ACC112 (cell line): Measurements from ENCODE around the gene TBX20.
"Not testable (repeated sequence)": the region's sequence is repeated elsewhere in the genome, so short reads cannot be mapped to it uniquely, and the experiment has no call there.

Source experiments
- H2AFZ ChIP-seq: fragments of 200-600 bp; sonication (generic); one replicate; pipeline ENCODE4 v1.6.0; 2017; ENCODE audit warnings: antibody characterized with exemption, low read length; ENCODE audit not compliant: unreplicated experiment
- H3K27ac ChIP-seq: fragments of 200-600 bp; sonication (generic); 2 replicates; pipeline ENCODE4 v1.5.1; 2014; ENCODE audit warnings: low read depth, mild to moderate bottlenecking, antibody characterized with exemption, low read length, moderate library complexity
- H3K27me3 ChIP-seq: fragments of 200-600 bp; sonication (generic); 2 replicates; pipeline ENCODE4 v1.6.1; 2014; ENCODE audit warnings: mild to moderate bottlenecking, antibody characterized with exemption, low read length, moderate library complexity, mixed read lengths; ENCODE audit not compliant: insufficient read depth
- H3K36me3 ChIP-seq: fragments of 200-600 bp; sonication (generic); 2 replicates; pipeline ENCODE4 v1.6.1; 2016; ENCODE audit warnings: mild to moderate bottlenecking, antibody characterized with exemption, low read length, moderate library complexity, mixed read lengths; ENCODE audit not compliant: insufficient read depth
- H3K4me1 ChIP-seq: fragments of 200-600 bp; sonication (generic); one replicate; pipeline ENCODE4 v1.6.1; 2016; ENCODE audit warnings: low read length, mixed read lengths; ENCODE audit not compliant: insufficient read depth, unreplicated experiment, control insufficient read depth
- H3K4me3 ChIP-seq: fragments of 200-600 bp; sonication (generic); 2 replicates; pipeline ENCODE4 v1.5.1; 2014; ENCODE audit warnings: mild to moderate bottlenecking, low read depth, low read length
- H3K79me2 ChIP-seq: fragments of 200-600 bp; sonication (generic); one replicate; pipeline ENCODE4 v1.6.0; 2016; ENCODE audit warnings: low read length; ENCODE audit not compliant: control insufficient read depth, unreplicated experiment, insufficient read depth

Gene TBX20

DNA sequence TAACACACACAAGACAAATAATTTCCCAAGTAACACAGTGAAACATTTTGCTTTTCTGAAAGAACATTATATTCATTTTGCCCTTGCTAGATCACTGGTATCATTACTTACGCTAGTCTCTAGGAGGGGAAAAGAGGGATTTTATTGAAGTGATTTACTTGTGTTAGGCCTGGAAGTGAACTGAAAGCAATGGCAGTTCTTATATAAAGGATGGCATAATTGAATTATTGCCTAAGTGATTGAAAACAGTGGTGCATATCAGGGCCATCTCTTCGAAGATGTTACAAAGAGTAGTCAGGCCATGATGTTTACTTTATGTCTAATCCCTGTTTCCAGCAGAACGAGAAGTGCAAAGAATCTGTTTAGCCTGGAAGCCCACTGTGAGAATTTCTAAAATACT is 38.8 kb downstream of the TBX20 start:
- not testable (repeated sequence) for H3K4me1 ChIP-seq, H2AFZ ChIP-seq, H3K27me3 ChIP-seq, H3K27ac ChIP-seq, H3K4me3 ChIP-seq, H3K79me2 ChIP-seq, H3K36me3 ChIP-seq

DNA sequence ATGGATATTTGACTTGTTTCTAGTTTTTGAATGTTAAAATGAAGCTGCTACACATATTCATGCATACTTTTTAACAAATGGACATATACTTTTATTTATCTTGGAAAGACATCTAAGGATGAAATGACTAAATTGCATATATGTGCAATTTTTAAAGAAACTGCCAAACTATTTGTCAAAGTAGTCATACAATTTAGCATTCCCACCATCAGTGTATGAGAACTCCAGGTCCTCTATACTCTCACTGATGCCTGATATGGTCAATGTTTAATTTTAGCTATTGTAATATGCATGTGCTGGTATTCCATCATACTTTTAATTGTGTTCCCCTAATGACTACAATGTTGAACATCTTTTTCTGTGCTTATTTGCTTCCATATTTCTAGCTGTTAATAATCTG is 47.0 kb downstream of the TBX20 start:
- H2AFZ ChIP-seq, H3K4me1 ChIP-seq, H3K4me3 ChIP-seq, H3K27me3 ChIP-seq, H3K36me3 ChIP-seq, H3K27ac ChIP-seq, H3K79me2 ChIP-seq: not testable (repeated sequence)

DNA sequence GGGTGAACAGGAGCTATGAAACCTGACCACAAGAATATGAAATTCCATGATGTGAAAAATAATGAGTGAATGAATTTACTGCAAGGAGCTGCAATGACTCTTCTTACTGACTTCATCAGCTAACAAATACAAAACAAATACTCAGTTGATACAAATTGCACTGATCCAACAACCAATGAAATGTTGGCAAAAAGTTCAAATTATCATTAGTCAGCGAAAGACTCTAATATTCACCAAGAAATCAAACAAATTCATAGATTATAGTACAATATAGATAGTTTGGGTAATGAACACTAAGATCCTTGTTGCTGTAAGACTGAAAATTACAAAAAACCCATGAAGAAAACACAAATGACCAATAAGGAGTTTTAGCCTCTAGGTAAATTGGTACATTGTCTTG is 49.0 kb downstream of the TBX20 start:
- H3K27me3 ChIP-seq, H3K4me3 ChIP-seq, H2AFZ ChIP-seq, H3K4me1 ChIP-seq, H3K27ac ChIP-seq, H3K79me2 ChIP-seq, H3K36me3 ChIP-seq: not testable (repeated sequence)

DNA sequence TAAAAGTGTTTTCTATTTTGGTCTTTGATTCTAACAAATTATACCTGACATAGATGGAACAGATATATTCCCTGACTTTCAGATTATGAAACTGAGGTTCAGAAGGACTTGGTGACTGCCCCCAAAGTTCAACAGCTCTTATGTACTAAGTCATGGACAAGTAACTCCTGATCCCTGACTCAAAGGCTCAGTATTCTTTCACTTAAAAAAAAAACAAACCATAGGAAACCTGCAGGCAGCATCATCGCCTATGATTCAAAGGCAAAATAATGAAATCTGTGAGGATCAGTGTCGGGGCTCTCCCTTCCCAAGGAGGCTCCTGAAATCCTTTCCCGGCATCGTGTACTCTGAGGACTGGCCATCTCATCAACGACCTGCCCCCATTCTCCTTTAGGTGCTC is 49.9 kb downstream of the TBX20 start:
- H3K4me1 ChIP-seq, H3K36me3 ChIP-seq, H3K4me3 ChIP-seq, H3K27ac ChIP-seq, H3K27me3 ChIP-seq, H2AFZ ChIP-seq, H3K79me2 ChIP-seq: not testable (repeated sequence)

DNA sequence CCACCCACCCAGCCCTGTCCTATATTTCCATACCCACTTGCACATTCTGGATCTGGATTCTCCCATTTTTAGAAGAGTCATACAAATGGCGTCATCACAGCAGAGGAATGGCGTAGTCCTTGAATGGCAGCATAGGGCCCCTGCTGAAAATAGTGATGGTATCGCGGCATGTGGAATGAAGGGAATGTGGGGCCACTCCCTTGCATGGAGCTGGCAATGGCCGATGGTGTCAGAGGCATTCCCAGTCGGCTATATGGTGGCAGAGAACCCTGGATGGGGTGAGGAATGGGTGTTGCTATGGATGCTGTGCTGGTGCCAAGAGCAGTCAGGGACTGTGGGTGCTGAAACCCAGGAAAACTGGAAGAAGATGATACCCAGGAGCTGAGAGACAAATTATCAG is 51.5 kb downstream of the TBX20 start:
- not testable (repeated sequence) for H3K27ac ChIP-seq, H3K36me3 ChIP-seq, H3K27me3 ChIP-seq, H2AFZ ChIP-seq, H3K79me2 ChIP-seq, H3K4me3 ChIP-seq
- peaks cover 14% of the 10 kb centered on the region for H3K4me1 ChIP-seq

DNA sequence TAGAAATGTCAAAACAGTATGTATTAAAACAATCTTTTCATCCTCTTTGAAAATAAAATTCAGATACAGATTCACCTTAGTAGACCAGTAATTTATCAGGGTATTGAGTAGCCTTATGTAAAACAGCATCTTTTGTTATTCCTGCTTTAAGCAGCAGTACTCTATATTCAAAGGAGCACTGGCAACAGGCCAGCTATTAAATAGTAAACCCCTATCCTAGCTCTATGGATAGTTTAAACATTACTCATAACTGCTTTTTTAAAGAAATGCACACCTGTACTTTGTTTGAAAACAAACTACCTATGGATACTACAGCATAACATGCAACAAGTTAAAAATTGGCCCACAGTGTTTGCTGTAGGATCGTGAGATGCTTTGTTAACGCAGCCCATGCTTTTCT is 53.7 kb downstream of the TBX20 start:
- not testable (repeated sequence) for H3K4me3 ChIP-seq, H3K27me3 ChIP-seq, H3K36me3 ChIP-seq, H3K27ac ChIP-seq, H2AFZ ChIP-seq, H3K79me2 ChIP-seq
- H3K4me1 ChIP-seq: peaks cover 14% of the 10 kb centered on the region

DNA sequence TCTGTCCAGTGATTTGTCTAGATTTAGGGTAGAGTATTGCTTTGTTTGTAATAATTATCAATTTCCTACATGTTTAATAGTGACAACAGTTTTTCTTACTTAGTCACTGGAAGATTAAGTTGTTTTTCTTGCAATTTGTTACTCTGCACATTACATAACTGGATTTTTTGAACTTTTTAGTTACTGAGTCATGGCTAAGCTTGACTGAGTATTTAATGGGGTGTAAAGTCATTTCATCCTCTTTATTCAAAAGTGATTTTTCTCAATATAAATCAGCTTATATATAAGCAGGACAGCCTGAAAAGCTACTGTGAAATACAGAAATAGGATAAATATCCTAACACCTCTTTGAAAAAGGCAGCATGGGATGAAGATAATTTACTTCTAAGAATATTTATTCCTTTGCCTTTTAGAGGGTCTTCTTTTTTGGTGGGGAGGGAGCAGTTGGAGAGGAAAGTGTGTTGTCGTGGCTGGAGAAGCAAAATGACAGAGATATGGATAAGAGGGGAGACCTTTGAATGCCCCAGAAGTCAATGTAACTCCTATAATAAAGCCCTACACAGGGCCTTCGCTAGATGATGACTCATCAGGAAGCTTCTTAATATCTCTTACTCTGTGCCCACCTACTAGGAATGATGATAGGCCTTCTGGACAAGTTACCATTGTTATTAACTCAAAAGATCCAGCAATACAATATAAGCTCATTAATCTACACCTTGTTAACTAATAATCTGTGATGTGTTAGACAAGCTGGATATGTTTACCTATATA is 55.3 kb downstream of the TBX20 start:
- H2AFZ ChIP-seq, H3K4me3 ChIP-seq, H3K27me3 ChIP-seq, H3K36me3 ChIP-seq, H3K79me2 ChIP-seq: not testable (repeated sequence)
- H3K27ac ChIP-seq: peak overlapping the region; percentile 53
- peaks cover 12% of the 10 kb centered on the region for H3K4me1 ChIP-seq

DNA sequence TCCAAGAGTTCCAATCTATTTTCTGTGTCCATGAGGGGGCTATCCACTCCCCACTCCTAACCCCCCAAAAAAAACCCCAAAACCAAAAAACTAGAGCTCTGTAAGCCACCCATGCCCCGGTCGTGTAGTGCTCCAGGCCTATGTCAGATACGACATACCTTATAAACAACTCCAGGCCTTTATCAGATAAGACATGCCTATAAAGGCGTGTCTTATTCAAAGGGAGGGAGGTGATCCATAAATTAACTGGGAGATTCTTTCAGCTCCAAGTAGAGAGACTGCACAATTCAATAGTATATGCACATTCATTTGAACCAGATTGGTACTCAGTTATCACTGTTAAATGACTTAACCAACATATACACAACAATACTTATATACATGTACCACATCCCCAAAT is 62.3 kb downstream of the TBX20 start:
- not testable (repeated sequence) for H3K79me2 ChIP-seq, H3K36me3 ChIP-seq, H3K27me3 ChIP-seq, H3K4me1 ChIP-seq, H2AFZ ChIP-seq, H3K4me3 ChIP-seq, H3K27ac ChIP-seq

DNA sequence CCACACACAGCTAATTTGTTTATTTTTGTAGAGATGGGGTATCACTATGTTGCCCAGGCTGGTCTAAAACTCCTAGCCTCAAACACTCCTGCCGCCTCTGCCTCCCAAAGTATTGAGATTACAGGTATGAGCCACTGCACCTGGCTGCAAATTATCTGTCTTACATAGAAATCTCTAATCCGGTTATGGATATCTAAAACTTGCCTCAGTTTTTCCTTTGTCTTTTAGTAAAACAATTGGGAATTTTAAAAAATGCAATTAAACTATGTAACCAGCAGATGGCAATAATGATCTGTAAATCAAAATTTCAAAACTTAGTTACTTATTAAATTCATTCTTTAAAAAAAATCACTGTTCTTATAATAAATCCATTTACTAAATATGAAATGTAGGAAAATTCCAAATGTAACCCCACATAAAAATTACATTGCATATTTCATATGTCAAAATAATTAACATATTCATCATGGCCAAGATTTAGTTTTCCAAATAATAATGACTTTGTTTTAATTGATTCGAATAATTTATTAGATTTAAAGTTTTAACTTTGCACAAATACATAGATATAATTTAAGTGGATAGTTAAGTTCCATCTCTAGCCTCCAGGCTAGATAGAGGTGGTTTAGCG is 63.6 kb downstream of the TBX20 start:
- H3K27me3 ChIP-seq: peaks cover 19% of the 10 kb centered on the region
- H2AFZ ChIP-seq, H3K79me2 ChIP-seq, H3K27ac ChIP-seq, H3K4me3 ChIP-seq, H3K4me1 ChIP-seq, H3K36me3 ChIP-seq: not testable (repeated sequence)

DNA sequence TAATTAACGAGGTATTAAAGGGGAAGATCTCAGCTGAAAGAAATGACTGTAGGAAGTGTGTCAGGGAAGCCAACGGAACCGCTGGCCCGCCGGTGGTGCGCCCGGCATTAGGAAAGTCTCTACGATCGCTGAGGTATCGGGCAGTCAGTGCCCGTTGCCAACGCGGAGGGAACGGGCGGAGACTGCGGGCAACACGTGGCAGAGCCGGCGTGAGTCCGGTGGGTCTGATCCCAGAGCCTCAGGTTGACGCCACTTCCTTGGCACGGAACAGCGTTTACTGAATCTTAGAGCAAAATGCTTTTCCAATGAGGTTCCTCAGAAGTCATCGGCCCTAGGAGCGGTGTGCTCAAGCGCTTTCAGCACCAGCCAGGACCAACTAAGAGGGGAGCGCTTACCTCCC is 67.1 kb downstream of the TBX20 start:
- peak overlapping the region; percentile 76 for H3K4me3 ChIP-seq
- H3K4me1 ChIP-seq, H3K27ac ChIP-seq, H3K79me2 ChIP-seq, H3K36me3 ChIP-seq: not testable (repeated sequence)
- H2AFZ ChIP-seq: peak overlapping the region; percentile 75
- H3K27me3 ChIP-seq: peaks cover 20% of the 10 kb centered on the region

DNA sequence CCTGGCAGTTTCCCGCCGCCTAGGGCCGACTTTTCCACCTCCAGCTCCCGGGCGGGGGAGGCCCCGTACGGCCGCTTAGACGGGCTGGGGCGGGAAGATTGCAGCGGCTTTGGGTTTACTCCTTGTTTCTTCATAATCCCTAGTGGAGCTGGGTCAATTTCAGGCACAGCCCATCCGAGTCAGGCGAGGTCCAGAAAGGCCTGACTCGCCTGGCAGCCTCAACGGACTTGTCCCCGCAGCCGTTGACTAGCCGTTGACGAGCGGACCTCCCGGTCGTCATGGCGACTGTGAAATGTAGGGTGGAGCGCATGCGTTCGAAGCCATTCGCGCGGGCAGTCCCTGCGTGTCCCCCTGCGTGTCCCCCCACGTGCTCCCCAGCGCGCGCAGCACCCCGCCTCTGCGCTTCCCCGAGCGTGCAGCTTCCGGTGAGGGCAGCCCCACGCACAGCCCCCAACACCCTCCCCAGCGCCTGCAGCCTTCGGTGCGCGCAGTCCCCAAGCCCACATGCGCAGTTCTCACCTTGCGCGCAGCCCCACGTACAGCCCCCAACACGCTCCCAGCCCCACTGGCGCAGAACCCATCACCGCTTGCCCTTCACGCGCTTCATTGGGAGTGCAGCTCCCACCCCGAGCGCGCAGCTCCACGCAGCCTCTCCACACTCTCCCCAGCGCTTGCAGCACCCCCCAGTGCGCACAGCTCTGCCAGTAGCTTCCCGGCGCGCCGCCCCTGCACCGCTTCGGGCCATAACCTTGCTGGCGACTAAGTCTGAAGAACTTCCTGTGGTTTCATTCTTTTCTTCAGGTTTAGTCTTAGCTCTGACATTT is 67.8 kb downstream of the TBX20 start:
- H3K27ac ChIP-seq: no peak overlapping the region
- H2AFZ ChIP-seq: peak overlapping the region; percentile 75
- no peaks in the 10 kb centered on the region for H3K4me1 ChIP-seq
- peaks cover 20% of the 10 kb centered on the region for H3K27me3 ChIP-seq
- peak overlapping the region; percentile 76 for H3K4me3 ChIP-seq
- no peaks in the 10 kb centered on the region for H3K79me2 ChIP-seq
- no peaks in the 10 kb centered on the region for H3K36me3 ChIP-seq
